CD4-positive, CD25-positive, alpha-beta regulatory T cell (primary cell): ENCODE results near the gene TYW1. TPM values are rescaled to one million over a fixed set of nuclear protein-coding genes. Genes with fewer than 3 reads are reported as not detected.
A peak's percentile ranks its signal among the peaks of the same experiment; 100 is the strongest.
"Not testable (repeated sequence)": the region's sequence is repeated elsewhere in the genome, so short reads cannot be mapped to it uniquely, and the experiment has no call there.

Experiments
- ATAC-seq, 2 donors: fragments of 150-1000 bp; cut with Tn5 transposase; one replicate each; pipeline ENCODE4 v1.10.0; 2021; ENCODE audit warnings: low read depth in 2 of 2, moderate number of reproducible peaks in 2 of 2, moderate library complexity in 1 of 2
- DNase-seq, 3 donors: peaks; one replicate each; pipeline versions ENCODE4 v3.0.0 to v3.0.0-alpha.2; 2012 to 2022; ENCODE audit warnings: mixed read lengths in 1 of 3
- H3K27ac ChIP-seq: one replicate; pipeline ENCODE4 v1.7.0; 2013; ENCODE audit warnings: mild to moderate bottlenecking, low read length; ENCODE audit not compliant: insufficient read depth, poor library complexity, severe bottlenecking
- H3K27me3 ChIP-seq: one replicate; pipeline ENCODE4 v1.7.0; 2013; ENCODE audit warnings: low read length; ENCODE audit not compliant: control insufficient read depth, insufficient read depth
- H3K36me3 ChIP-seq: one replicate; pipeline ENCODE4 v1.7.0; 2013; ENCODE audit warnings: mild to moderate bottlenecking, low read length, moderate library complexity; ENCODE audit not compliant: control insufficient read depth, insufficient read depth
- H3K4me1 ChIP-seq: 2 replicates; pipeline ENCODE4 v1.7.0; 2013; ENCODE audit warnings: mild to moderate bottlenecking, low read length; ENCODE audit not compliant: insufficient read depth, control insufficient read depth, poor library complexity, severe bottlenecking
- H3K4me3 ChIP-seq: one replicate; pipeline ENCODE4 v1.7.0; 2013; ENCODE audit warnings: low read depth, mild to moderate bottlenecking, low read length, moderate library complexity
- H3K9me3 ChIP-seq, 2 experiments: 1 replicate in 1 of 2; 2 replicates in 1 of 2; pipeline ENCODE4 v1.7.0; 2013; ENCODE audit warnings: low read length in 2 of 2, mild to moderate bottlenecking in 1 of 2, moderate library complexity in 1 of 2; ENCODE audit not compliant: control insufficient read depth in 2 of 2
- H3K27ac Mint-ChIP-seq, 3 donors: one replicate each; pipeline ENCODE4 v1.8.0; 2020 to 2022; ENCODE audit warnings: mild to moderate bottlenecking in 3 of 3, mixed read lengths in 3 of 3, moderate library complexity in 2 of 3
- H3K27me3 Mint-ChIP-seq: one replicate; pipeline ENCODE4 v1.8.0; 2022; ENCODE audit warnings: mild to moderate bottlenecking, mixed read lengths
- H3K36me3 Mint-ChIP-seq: one replicate; pipeline ENCODE4 v1.8.0; 2020; ENCODE audit warnings: mixed read lengths
- H3K4me1 Mint-ChIP-seq, 4 donors: one replicate each; pipeline ENCODE4 v1.8.0; 2020 to 2022; ENCODE audit warnings: mixed read lengths in 4 of 4, mild to moderate bottlenecking in 1 of 4
- H3K4me3 Mint-ChIP-seq, 4 donors: one replicate each; pipeline ENCODE4 v1.8.0; 2020 to 2022; ENCODE audit warnings: mild to moderate bottlenecking in 4 of 4, mixed read lengths in 4 of 4, moderate library complexity in 3 of 4
- H3K9me3 Mint-ChIP-seq, 7 donors: one replicate each; pipeline ENCODE4 v1.8.0; 2020 to 2022; ENCODE audit warnings: mixed read lengths in 7 of 7, mild to moderate bottlenecking in 3 of 7, moderate library complexity in 2 of 7
- polyA plus RNA-seq, 4 donors: library from polyadenylated mRNA; unstranded; fragments of 300-500 nt; fragmentation: Illumina TruSeq; gene quantifications; one replicate each; pipeline ENCODE4 v1.2.3, GENCODE V29; 2021
- total RNA-seq: library from RNA; stranded (reverse); gene quantifications from one replicate; pipeline ENCODE4 v1.2.3, GENCODE V29; 2022

Gene TYW1
- total and polyA plus RNA-seq, 5 donors from 2014 or later = 17.8 to 26.0 (median 19.8) TPM

DNA sequence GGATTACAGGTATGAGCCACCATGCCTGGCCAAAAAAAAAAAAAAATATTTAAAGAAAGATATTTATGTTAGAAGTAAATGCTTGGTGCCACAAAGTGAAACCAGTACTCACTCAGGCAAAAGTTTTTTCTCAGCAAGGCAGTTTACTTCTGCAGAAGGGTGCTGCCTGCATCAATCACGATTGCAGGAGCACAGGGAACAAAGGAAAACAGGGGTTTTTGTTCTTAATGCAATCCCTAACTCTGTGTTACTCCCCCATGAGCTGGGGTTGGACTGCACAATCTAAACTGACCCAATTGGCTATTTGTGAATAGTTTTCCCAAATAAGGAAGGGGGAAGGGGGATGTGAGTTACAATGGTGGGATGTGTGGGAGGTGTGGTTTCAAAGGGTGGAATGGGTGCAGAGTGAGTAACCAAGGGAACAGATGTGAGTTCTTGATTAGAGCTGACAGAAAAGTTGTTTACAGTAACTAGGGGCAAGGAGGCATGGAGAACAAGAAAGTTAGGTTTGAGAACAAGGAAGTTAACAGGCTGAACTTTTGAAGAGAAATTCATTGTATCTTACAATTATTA is 255.4 kb downstream of the TYW1 start:
- Histone ChIP-seq H3K4me1 (no peaks in the 10 kb centered on the region), H3K27ac (no peak overlapping the region), H3K9me3 (peaks cover 3 to 12% of the 10 kb centered on the region in 2 experiments), H3K27me3 (no peaks in the 10 kb centered on the region), H3K36me3 (no peaks in the 10 kb centered on the region), H3K4me3 (no peak overlapping the region)
- H3K36me3 Mint-ChIP-seq = peaks cover 11% of the 10 kb centered on the region
- no peaks in the 10 kb centered on the region for H3K27me3 Mint-ChIP-seq
- H3K4me1 Mint-ChIP-seq = no peaks in the 10 kb centered on the region
- peaks cover 0 to 13% (median 5%) of the 10 kb centered on the region in 7 donors for H3K9me3 Mint-ChIP-seq
- no peak overlapping the region for H3K4me3 Mint-ChIP-seq
- H3K27ac Mint-ChIP-seq = no peak overlapping the region
- DNase-seq (no peak), ATAC-seq (no peak)

DNA sequence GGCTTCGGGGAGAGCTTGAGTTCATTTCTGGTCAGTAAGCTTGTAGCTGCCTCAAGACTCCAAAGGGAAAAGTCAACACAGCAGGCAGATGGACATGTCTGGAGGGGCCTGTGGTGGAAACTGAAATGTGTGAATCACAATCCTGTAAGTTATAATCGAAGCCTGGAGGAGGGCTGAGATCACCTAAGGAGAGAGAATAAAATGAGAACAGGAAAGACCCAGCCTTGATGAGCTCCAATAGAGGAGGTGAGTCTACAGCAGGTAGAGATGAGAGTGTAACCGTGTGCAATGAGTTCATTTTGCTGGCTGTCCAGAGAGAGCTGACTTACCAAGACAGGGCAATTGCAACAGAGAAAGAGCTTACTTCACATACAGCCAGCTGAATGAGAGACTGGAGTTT is 258.4 kb downstream of the TYW1 start:
- H3K9me3 Mint-ChIP-seq = peaks cover 0 to 11% (median 5%) of the 10 kb centered on the region in 7 donors

DNA sequence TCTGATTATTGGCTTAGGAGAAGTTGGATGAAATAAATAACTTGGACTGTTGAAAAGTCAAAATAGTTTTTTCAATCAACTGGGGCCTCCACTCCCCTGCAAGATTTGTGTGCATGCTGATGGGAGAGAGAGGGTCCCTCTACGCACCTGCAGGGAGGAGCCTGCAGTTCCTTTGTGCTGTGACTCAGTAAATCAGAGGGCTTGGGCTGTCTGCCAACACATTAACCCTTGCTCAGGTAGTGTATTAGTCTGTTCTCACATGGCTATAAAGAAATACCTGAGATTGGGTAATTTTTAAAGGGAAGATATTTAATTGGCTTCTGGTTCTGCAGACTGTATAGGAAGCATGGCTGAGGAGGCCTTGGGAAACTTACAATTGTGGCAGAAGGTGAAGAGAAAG is 261.1 kb downstream of the TYW1 start:
- not testable (repeated sequence) for H3K27ac Mint-ChIP-seq, ATAC-seq, H3K27me3 Mint-ChIP-seq, H3K36me3 ChIP-seq, H3K27ac ChIP-seq, H3K9me3 Mint-ChIP-seq, H3K4me3 Mint-ChIP-seq, DNase-seq, H3K4me1 ChIP-seq, H3K4me3 ChIP-seq, H3K9me3 ChIP-seq, H3K27me3 ChIP-seq
- Mint-ChIP-seq H3K36me3 (peaks cover 13% of the 10 kb centered on the region), H3K4me1 (peaks cover 0 to 11% (median 0%) of the 10 kb centered on the region in 4 donors)

More for the DNA sequence above, 258.4 kb downstream of the TYW1 start:
- H3K36me3 ChIP-seq, H3K27me3 Mint-ChIP-seq, H3K4me3 ChIP-seq, H3K27me3 ChIP-seq, H3K4me1 ChIP-seq, DNase-seq, H3K27ac ChIP-seq, H3K4me1 Mint-ChIP-seq, H3K4me3 Mint-ChIP-seq, ATAC-seq: not testable (repeated sequence)
- Mint-ChIP-seq H3K36me3 (peaks cover 13% of the 10 kb centered on the region), H3K27ac (peak overlapping the region in 1 of 3 donors; percentile 5)
- H3K9me3 ChIP-seq = peaks cover 3 to 12% of the 10 kb centered on the region in 2 experiments

DNA sequence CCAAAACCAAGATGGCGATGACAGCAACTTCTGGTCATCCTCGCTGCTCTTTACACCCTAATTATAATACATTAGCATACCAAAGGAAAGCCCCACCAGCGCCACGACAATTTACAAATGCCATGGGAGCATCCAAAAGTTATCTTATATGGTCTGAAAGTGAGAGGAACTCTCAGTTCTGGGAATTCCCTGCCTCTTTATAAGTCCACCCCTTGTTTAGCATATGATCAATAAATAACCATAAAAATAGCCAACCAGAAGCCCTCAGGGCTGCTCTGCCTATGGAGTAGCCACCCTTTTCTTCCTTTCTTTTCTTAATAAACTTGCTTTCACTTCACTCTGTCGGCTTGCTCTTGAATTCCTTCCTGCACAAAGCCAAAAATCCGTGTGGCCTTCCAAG is 262.7 kb downstream of the TYW1 start:
- not testable (repeated sequence) for H3K27me3 Mint-ChIP-seq, H3K27ac Mint-ChIP-seq, H3K27me3 ChIP-seq

DNA sequence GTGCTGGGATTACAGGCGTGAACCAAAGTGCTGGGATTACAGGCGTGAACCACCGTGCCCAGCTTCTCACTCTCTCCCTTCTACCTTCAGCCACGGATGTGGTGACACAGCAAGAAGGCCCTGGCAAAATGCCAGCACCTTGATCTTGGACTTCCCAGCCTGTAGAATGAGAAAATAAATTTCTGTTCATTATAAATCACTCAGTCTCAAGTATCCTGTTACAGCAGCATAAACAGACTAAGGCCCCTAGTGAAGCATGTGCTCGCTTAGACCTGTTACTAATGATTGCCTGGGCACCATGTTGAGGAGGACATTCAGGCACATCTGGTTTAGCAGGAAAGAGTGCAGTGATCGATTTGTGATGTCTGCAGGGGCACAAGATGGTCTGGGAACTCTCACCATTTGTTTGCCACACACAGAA is 263.5 kb downstream of the TYW1 start:
- Mint-ChIP-seq H3K36me3 (peaks cover 18% of the 10 kb centered on the region), H3K27ac (peak overlapping the region; percentile 22 to 72 (median 58)), H3K4me1 (peaks cover 0 to 11% (median 0%) of the 10 kb centered on the region in 4 donors)
- not testable (repeated sequence) for H3K36me3 ChIP-seq, H3K9me3 Mint-ChIP-seq, H3K27me3 ChIP-seq, H3K27me3 Mint-ChIP-seq, ATAC-seq, H3K4me1 ChIP-seq, H3K4me3 Mint-ChIP-seq, H3K27ac ChIP-seq, H3K9me3 ChIP-seq, H3K4me3 ChIP-seq
- DNase-seq = peak in 2 of 3 donors; percentile 5 to 31

More for the DNA sequence above, 262.7 kb downstream of the TYW1 start:
- not testable (repeated sequence) for H3K27ac ChIP-seq, DNase-seq, ATAC-seq, H3K9me3 ChIP-seq, H3K4me3 Mint-ChIP-seq, H3K36me3 ChIP-seq, H3K4me3 ChIP-seq, H3K4me1 ChIP-seq, H3K9me3 Mint-ChIP-seq
- H3K4me1 Mint-ChIP-seq = peaks cover 0 to 11% (median 0%) of the 10 kb centered on the region in 4 donors
- peaks cover 19% of the 10 kb centered on the region for H3K36me3 Mint-ChIP-seq

DNA sequence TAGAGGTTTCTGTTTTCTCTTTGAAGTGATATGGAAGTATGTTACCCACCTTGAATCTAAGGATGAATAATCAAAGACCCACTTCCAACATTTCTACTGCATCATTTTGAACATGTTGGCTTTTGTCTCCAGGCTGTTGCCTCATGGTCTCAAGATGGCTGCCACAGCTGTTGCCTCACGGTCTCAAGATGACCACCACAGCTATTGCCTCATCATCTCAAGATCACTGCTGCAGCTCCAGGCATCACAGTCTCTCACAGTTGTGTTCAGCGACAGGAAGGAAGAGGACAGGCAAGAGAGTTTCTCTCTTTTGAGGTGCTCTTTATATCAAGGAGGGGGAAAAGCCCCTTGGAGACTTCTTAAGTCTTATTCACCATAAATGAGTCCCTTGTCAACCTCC is 267.4 kb downstream of the TYW1 start:
- H3K27ac Mint-ChIP-seq, H3K27ac ChIP-seq, H3K9me3 ChIP-seq, H3K4me3 Mint-ChIP-seq, H3K36me3 ChIP-seq, H3K4me1 ChIP-seq, H3K27me3 ChIP-seq, H3K27me3 Mint-ChIP-seq, ATAC-seq, DNase-seq, H3K9me3 Mint-ChIP-seq, H3K4me3 ChIP-seq: not testable (repeated sequence)
- Mint-ChIP-seq H3K4me1 (peaks cover 0 to 11% (median 2%) of the 10 kb centered on the region in 4 donors), H3K36me3 (peaks cover 11% of the 10 kb centered on the region)

DNA sequence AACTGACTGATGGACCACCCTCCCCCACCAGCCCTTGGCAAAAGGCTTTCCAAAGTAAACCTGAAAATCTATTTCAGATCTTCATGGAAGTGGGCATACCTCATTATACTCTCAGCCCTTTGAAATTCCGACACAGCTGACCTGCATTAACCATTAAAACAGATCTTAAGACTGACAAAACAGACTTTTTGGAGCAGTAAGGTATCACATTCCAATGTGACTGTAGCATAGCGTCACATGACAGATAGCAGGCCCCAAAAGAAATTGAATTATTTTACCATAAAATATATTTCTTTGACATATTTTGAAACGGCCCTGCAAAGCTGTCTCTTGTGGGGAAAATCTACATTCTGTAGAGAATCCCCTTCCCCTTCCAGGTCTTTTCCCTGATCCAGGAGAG is 269.4 kb downstream of the TYW1 start:
- not testable (repeated sequence) for ATAC-seq, H3K27ac Mint-ChIP-seq, H3K27me3 Mint-ChIP-seq, H3K9me3 ChIP-seq, H3K9me3 Mint-ChIP-seq, H3K4me3 Mint-ChIP-seq, DNase-seq, H3K4me3 ChIP-seq, H3K4me1 ChIP-seq, H3K27me3 ChIP-seq, H3K36me3 ChIP-seq, H3K27ac ChIP-seq, H3K4me1 Mint-ChIP-seq
- peaks cover 11% of the 10 kb centered on the region for H3K36me3 Mint-ChIP-seq

DNA sequence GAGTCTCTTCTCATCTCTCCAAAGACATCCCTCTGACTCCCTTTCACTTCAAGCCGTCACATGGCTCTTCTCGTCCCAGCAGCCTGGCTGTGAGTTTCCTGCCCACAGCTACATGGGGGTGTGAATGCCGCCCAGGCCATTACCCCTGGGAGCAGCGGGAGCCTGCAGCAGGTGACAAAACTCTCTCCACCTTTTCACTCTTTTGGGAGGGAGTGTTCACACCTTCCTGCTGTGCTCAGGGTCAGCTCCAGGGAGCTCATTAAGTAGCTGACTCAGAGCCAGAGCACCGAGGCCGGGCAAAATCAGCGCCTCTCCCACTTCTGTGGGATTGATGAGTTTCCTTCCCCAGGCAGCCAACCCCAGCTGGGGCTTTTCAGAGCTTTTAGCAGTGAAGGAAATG is 271.3 kb downstream of the TYW1 start:
- Mint-ChIP-seq H3K36me3 (peaks cover 13% of the 10 kb centered on the region), H3K9me3 (no peaks in the 10 kb centered on the region), H3K27ac (no peak overlapping the region), H3K4me3 (no peak overlapping the region), H3K4me1 (peaks cover 0 to 4% (median 0%) of the 10 kb centered on the region in 4 donors), H3K27me3 (no peaks in the 10 kb centered on the region)
- no peak overlapping the region for H3K27ac ChIP-seq
- ATAC-seq (no peak), DNase-seq (no peak)
- no peaks in the 10 kb centered on the region for H3K27me3 ChIP-seq
- H3K36me3 ChIP-seq = no peaks in the 10 kb centered on the region
- no peak overlapping the region for H3K4me3 ChIP-seq
- H3K9me3 ChIP-seq = no peaks in the 10 kb centered on the region
- no peaks in the 10 kb centered on the region for H3K4me1 ChIP-seq
